Raji (cell line): ENCODE results near the gene NES.

ENCODE experiments used
- POLR2A ChIP-seq: IDR thresholded peaks from 2 replicates; pipeline ENCODE4 v1.6.1; 2011; ENCODE audit warnings: low read depth, low read length, control low read depth; ENCODE audit not compliant: insufficient read depth

Gene NES, protein sequence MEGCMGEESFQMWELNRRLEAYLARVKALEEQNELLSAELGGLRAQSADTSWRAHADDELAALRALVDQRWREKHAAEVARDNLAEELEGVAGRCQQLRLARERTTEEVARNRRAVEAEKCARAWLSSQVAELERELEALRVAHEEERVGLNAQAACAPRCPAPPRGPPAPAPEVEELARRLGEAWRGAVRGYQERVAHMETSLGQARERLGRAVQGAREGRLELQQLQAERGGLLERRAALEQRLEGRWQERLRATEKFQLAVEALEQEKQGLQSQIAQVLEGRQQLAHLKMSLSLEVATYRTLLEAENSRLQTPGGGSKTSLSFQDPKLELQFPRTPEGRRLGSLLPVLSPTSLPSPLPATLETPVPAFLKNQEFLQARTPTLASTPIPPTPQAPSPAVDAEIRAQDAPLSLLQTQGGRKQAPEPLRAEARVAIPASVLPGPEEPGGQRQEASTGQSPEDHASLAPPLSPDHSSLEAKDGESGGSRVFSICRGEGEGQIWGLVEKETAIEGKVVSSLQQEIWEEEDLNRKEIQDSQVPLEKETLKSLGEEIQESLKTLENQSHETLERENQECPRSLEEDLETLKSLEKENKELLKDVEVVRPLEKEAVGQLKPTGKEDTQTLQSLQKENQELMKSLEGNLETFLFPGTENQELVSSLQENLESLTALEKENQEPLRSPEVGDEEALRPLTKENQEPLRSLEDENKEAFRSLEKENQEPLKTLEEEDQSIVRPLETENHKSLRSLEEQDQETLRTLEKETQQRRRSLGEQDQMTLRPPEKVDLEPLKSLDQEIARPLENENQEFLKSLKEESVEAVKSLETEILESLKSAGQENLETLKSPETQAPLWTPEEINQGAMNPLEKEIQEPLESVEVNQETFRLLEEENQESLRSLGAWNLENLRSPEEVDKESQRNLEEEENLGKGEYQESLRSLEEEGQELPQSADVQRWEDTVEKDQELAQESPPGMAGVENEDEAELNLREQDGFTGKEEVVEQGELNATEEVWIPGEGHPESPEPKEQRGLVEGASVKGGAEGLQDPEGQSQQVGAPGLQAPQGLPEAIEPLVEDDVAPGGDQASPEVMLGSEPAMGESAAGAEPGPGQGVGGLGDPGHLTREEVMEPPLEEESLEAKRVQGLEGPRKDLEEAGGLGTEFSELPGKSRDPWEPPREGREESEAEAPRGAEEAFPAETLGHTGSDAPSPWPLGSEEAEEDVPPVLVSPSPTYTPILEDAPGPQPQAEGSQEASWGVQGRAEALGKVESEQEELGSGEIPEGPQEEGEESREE (N-terminal part only)

DNA sequence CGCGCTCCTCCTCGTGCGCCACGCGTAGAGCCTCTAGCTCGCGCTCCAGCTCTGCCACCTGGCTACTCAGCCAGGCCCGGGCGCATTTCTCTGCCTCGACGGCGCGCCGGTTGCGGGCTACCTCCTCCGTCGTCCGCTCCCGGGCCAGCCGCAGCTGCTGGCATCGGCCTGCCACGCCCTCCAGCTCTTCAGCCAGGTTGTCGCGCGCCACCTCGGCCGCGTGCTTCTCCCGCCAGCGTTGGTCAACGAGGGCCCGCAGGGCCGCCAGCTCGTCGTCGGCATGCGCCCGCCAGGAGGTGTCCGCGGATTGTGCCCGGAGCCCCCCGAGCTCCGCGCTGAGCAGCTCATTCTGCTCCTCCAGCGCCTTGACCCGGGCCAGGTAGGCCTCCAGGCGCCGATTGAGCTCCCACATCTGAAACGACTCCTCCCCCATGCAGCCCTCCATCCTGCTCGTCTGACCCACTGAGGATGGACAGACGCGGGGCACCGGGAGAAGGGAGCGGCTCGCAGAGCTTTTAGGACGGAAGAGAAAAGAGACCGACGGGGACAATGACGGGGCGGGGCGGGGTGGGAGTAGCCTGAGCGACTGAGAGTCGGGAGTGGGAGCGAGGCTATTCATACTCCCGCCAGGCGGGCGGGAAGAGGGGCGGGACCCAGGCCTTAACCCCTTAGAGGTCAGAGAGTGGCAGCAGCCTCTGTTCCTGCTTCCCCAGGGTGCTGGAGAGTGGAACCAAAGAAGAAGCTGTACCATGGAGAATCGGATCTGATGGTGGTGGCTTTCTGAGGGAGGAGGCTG is at the start of gene NES:
Gene NES (minus strand): TSS at position 588 of the 796 bp plus-strand sequence. CDS start 143 bp downstream, at position 445.
- TF ChIP-seq POLR2A, result no peak

DNA sequence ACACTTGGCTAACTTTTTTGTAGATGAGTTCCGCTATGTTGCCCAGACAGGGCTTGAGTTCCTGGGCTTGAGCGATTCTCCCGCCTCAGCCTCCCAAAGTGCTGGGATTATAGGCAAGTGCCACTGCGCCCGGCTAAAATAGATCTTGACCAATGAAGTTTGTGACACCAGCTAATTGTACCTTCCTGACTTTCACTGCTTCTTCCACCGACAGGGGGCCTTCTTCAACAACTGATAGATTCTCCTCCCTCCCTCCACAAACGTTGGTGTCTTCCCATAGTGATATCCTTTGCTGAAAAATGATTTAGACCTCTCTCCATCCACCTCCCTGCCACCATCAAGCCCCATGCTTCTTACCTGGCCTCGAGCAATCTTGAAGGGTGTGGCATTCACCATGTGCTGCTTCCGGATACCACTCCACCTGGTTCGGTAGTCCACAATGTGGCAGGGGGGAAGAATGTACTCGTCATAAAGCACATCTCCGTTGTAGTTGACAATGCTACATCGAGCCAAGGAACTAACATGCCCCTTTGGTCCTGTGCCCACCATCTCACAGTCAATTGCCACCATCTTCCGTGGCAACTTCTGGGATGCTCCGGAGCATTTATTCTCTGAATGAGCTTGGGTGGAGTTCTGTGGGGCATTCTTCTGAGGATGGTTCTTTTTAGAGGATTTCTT is 49.5 kb upstream of the NES start:
- no peak for TF ChIP-seq POLR2A

DNA sequence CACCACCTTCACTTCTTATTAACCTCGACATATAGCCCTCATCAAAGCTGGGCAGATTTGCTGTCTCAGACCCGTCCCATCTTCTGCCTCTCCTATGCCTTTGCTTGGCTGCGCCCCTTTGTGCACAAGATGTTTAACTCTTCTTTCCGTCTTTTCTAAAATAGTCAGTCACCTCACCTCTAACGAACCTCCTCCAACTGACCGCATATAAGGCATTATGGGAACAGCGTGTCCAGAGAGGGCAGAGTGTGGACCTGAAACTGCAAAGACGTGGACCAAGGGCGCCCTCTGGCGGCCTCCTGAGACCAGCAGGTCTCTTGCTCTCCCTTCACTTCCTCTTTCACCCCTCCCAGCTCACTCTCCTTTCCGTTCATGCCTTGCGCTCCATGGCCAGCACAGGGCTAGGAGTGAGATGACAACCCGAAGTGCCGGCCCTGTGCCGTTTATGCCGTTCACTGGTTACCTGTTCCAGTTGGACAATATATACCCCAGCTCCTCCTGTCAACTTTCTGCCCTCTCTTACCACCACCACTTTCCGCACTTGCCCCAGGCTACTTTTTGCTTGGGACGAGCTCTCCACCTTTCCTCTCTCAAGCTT is 48.6 kb upstream of the NES start:
- TF ChIP-seq POLR2A, result no peak; the same call in 1 of the 2 replicates

DNA sequence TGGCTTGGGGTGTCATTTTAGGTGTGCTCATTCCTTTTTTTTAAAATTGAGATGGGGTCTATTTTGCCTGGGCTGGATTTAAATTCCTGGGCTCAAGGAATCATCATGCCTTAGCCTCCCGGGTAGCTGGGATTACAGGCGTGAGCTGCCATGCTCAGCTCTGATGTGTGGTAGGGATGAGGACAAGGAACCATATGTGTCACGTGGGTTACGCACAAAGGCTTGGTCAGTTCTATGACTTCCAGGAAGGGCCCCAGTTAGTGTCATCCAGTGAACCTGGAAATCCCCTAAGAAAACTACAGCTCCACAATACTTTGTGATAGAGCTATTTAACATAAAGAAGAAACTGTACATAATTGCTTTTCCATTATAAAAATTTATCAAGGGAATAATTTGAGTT is 44.3 kb upstream of the NES start:
- no peak for TF ChIP-seq POLR2A

DNA sequence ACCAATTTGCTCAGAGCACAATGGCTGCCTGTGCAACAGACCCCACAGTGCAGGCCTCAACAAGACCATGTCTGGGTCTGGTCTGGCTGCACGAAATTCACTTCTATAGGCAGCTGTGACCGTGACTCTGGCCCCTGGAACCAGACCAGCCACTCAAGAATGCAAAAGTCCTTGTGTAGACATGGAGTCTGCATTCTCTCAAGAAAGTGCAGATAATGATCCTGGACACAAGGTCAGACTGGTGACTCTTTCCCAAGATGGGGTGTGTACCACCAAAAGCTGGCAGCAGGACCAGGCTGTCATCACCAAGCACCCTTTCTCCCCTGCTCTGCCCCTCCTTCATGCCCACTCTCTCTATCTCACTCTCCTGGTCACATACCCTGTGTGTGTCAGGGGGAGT is 43.9 kb upstream of the NES start:
- TF ChIP-seq POLR2A, result no peak

DNA sequence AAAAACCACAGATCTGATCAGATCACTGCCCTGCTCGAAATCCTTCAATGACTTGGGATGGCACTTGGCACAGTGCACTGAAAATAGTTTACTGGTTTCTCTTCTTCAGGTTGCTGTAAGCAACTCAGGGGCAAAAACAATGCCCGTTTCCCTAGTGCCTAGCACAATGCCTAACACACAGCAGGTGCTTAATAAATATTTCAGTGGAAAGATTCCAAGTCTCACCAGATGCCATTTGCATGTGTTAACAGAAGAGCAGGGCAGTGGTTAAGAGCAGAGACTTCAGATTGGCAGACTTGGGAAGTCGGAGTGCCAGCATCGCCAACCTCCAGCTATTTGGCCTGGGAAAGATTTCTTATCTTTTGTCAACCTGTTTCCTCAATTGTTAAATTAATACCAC is 40.1 kb upstream of the NES start:
- TF ChIP-seq POLR2A, result no peak

DNA sequence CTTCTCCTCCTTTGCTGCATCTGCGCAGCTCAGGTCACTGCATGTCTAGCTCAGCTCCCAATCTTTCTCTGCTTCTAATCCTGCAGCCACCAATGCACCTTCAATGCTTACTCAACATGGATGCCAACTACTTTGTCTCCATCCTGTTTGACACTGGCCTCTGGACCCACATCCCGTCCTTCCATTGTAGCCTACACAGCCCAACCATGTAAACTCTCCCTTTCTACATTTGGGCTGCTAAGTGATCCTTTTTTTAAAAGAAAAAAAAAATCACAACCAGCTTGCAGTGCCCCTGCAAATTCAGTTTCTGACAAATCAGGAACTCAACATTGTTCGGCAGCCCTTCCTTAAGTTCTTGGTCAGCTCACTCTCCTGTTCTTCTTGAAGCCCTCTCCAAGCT is 37.6 kb upstream of the NES start:
- TF ChIP-seq POLR2A, result no peak

- no peak for TF ChIP-seq POLR2A
Measured at GRCh38 chr1:156712626-156713025, 35.4 kb upstream of the NES start.

DNA sequence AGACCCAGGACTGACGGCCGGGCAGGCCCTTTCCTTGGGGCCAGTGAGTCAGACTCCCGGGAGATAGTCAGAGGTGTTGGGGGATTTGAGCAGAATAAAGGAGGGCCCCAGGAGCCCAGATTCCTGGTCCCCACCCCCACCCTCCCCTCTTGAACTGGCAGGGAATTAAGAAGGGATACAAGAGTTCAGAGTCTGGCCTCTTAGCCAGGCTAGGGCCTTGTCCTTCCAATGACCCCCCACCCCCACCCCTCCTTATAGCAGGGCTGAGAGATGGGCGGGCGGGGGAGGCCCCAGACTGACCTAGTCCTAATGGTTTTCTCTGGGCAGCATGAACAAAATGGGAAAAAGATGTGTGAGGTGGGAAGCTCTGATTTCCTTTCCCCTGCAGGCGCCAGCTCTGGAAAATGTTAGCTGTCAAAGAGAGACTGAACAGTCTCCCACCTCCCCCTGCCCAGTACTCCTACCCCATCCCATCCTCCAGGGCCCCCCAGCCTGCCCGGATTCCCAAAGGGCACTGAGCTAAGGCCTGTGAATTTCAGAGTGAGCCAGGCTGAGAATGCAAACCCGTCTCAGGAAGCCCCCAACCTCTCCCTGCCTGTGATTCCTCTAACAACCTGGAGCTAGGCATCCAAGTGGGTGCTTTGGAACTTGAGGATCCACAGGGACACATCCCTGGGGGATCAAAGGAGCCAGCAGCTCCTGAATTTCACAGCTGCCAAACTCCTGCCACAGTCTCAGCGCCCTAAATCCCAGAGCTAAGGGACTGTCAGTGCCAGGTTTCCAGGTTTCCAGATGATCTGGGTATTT is 34.0 kb upstream of the NES start:
- no peak for TF ChIP-seq POLR2A

- no peak for TF ChIP-seq POLR2A
Measured at GRCh38 chr1:156709757-156710489, 32.7 kb upstream of the NES start.

DNA sequence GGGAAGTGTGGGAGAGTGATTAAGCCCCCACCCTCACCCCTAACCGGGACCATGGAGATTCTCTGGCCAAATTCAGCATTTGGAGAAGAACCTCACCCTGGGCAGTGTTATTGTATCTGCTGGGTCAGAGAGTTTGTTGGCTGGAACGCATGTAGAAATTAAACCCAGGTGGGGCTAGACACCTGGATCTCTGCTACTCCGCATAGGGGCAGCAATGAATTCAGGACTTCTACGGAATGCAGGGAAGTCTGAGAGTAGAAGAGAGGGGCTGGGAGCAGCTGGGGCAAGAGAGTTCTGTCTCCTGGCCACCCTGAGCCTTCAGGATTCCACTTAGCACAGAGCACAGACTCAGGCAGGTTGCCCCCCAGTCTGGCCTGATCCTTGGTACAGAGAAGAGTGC is 31.8 kb upstream of the NES start:
- TF ChIP-seq POLR2A, result no peak

GRCh38 chr1:156708218-156708661 is 31.0 kb upstream of the NES start:
- no peak for TF ChIP-seq POLR2A
